HTERT RPE-1 (cell line): ENCODE measurements around the gene ZFYVE19.

Source experiments
- in situ Hi-C: fragments of 300-500 bp; cut with MboI; formaldehyde crosslinking; loops from 4 replicates; pipeline ENCODE4 v1.14.3; 2020; ENCODE audit warnings: low sequenced_read_pairs

Gene ZFYVE19

DNA sequence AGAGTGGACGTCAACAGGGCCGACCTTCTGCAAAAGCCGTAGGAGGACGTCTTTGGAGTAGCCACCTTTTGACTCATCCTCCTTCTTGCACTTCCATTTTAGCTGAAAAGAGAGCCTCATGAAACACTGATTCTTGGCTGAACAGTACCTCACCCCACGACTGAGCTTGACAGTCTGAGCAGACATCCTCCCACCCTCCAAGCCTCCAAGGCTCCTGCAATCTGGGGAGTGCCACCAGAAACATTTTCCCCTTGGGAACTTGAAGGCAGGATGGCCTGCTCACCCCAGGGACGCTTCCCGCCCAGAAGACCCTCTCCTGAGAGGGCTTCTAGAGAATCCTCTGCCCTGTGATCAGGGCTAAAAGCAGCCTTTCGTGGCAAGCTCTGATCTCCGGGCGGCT is 31.9 kb upstream of the ZFYVE19 start:
- in situ Hi-C loops = no loop called here

GRCh38 chr15:40775740-40776536 is 31.0 kb upstream of the ZFYVE19 start:
- in situ Hi-C loops = no loop called here

DNA sequence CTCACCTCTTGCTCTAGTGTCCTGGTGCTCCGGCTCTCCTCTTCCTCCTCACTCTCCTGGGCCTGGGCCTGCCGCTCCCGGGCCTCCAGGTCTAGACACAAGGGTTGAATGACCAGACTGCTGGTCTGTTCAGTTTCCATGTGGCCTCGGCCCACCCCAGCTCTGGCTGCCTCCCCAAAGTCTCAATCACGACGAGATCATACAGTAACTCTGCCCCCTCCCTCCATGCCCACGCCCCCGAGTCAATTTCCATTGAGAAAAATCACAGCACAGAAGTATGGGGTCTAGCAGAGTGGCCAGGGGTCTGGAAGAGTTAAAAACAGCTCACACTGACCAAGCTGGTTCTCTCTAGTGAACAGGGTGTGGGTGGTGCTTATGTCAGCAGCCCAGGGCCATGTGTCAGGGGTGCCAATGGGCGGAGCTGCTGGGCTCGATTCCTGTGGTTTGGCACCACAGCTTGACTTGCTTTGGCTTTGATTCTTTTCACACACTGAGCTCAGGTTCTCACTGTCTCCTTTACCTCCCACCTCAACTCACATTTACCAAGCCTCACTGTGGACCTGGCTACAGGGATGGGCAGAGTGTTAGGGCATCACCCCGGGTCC is 30.2 kb upstream of the ZFYVE19 start:
- in situ Hi-C loops = no loop called here

DNA sequence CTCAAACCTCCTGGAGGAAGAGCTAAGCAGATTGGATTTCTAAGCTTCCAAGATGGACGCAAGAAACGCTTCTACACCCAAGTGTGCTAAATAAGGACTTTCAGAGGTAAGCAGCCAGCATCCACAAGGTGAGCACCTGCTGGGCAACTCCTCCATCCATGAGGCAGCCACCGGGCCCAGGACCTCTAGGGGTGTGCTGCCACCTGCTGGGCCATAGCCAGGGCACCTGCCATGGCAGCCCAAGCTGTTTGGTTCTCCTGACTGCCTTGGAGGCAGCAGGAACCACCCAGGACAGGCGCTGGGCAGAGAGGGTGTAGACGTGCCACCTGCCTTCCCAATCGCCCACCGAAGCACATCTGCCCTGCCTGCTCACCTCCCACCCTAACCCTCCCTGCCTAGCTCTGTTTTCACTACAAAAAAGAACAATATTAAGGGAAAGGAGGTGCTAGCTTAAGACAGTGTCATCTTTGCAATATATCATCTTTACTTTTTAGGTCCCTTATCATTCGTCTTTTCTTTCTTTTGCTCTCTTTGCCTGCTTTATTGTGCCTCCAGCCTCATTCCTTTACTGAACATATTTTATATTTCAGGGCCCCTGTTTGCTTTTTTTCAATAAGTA is 24.2 kb upstream of the ZFYVE19 start:
- in situ Hi-C loops = no loop called here

DNA sequence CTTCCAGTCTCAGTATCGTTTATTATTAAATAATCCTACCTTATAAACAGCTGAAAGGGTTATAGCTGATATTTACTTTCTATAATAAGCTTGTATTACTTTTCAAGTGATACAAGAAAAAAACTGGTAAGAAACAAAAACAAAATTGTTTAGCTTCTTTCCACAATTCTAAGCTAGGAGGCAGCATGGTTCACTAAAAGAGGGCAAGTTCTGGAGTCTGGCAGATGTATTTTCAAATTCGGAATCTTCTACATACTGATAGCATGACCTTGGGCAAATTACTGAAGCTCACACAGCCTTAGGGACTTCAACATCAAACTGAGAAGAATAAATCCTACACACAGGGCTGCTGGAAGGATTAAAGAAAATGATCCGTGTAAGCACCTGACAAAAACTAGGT is 21.7 kb upstream of the ZFYVE19 start:
- in situ Hi-C loops = no loop called here

GRCh38 chr15:40785814-40786213 is 21.1 kb upstream of the ZFYVE19 start:
- in situ Hi-C loops = no loop called here

DNA sequence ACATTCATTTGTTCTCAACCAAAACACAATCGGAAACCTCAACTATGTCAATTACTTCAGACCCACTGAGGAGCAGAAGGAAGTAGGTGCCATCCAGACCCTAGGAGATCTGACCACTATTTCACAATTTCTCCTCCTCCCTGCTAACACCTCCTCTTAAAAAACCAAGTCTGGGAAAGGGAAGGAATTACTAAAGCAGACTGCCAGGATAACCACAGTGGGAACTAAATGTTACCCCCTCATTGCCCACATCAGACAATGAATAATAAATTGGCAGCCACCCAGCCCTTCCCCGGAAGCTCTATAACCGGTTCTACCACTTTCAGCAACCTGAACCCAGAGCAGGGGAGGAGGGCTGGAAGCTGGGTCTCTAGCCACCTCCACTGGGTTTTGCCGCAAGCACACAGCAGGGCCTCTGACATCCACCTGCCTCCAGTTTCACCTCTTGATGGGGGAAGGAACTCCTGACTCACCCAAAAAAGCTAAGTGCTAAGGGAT is 19.5 kb upstream of the ZFYVE19 start:
- in situ Hi-C loops = no loop called here

- in situ Hi-C loops = no loop called here
These were observed 18.9 kb upstream of the ZFYVE19 start for GRCh38 chr15:40787991-40788390.

DNA sequence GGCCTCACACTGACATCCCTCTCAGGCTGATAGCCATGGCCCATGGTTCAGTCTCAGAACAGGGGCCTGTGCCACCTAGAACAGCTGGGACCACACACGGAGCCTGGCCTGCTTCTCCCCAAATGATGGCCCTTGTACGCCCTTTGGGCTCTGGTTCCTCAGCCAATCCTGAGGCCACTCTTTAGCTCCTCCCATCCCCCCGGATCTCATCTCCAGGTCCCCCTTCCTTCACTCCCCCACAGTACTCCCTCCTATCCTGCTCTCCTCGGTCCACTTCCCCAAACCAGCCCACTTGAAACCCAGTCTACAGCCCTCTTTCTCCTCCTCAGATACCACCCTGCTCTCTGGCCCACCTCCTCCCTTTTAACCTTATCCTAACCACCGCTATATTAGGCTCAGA is 17.8 kb upstream of the ZFYVE19 start:
- in situ Hi-C loops = no loop called here

- in situ Hi-C loops = no loop called here
These were observed 16.9 kb upstream of the ZFYVE19 start for GRCh38 chr15:40789999-40790398.

- in situ Hi-C loops = no loop called here
These were observed 16.2 kb upstream of the ZFYVE19 start for GRCh38 chr15:40790718-40791117.

GRCh38 chr15:40792394-40792793 is 14.5 kb upstream of the ZFYVE19 start:
- in situ Hi-C loops = no loop called here

DNA sequence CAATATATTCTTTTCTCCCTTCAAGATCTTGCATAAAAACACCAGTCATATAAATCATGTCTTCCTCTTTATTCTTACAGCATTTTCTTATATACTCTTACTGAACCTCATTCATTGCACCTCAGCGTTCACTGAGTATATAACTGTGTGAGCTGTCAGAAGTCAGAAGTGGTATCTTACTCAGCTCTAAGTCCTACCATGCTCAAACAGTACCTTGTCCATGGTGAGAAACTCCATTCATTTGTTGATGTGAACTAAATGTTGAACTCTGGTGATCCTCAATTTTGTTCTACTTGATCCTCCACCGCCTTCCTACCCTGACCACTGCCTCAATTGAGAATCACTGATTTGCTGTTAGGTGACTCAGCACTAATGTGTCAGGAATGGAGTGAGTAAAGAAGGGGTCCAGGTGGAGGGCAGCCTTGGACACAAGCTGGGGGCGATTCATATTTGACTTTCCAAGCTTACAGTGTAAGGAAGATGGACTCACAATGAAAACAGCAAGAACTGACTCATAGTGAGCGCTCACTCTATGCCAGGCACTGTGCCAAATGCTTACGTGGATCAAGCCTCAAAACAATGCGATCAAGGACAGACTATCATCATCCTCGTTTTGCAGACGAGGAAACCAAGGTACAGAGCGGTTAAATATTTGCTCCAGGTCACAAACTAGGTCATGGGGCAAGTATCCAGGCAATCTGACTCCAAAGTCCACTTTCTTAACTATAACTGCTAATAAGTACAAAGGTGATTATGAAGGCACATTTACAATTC is 13.5 kb upstream of the ZFYVE19 start:
- in situ Hi-C loops = no loop called here

- in situ Hi-C loops = no loop called here
These were observed 10.8 kb upstream of the ZFYVE19 start for GRCh38 chr15:40796041-40796440.

DNA sequence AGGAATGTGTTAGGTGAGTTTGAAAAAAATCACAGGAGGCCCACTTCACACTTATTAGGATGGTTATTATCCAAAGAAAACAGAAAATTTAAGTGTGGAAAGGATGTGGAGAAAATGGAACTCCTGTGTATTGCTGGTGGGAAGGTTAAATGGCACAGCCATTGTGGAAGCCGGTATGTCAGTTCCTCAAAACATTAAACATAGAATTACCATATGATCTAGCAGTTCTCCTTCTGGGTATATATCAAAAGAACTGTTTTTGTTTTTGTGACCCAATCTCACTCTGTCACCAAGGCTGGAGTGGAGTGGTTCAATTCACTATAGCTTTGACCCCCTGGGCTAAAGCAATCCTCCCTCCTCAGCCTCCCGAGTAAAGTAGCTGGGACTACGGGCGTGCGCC is 10.4 kb upstream of the ZFYVE19 start:
- in situ Hi-C loops = no loop called here

- in situ Hi-C loops = no loop called here
These were observed 7.4 kb upstream of the ZFYVE19 start for GRCh38 chr15:40799523-40799922.

GRCh38 chr15:40803076-40803475 is 3.8 kb upstream of the ZFYVE19 start:
- in situ Hi-C loops = no loop called here

DNA sequence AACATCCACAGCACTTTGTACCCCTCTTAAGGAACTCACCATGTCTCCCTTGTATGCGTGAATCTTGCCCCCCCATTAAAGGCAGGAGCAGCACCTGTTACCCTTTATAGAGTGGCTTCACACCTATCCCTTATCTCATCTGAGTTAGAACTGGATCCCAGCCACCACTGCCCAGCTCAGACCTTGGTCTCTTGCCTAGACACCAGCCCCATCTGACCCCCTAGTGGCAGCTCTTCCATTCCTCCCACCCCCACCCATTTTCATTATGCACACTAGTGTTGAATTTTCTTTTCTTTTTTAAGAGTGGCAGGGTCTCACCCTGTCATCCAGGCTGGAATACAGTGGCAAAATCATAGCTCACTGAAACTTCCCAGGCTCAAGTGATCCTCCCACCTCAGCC is 3.2 kb upstream of the ZFYVE19 start:
- in situ Hi-C loops = no loop called here

- in situ Hi-C loops = no loop called here
These were observed 239 bp upstream of the ZFYVE19 start for GRCh38 chr15:40806672-40807027.

GRCh38 chr15:40807888-40808461 is 1.1 kb downstream of the ZFYVE19 start:
- in situ Hi-C loops = no loop called here

- in situ Hi-C loops = no loop called here
These were observed 2.1 kb downstream of the ZFYVE19 start for GRCh38 chr15:40808861-40809450.
